H1 (cell line): ENCODE measurements around the gene HYDIN. TPM values are rescaled to one million over a fixed set of nuclear protein-coding genes. Genes with fewer than 3 reads are reported as not detected.

Experiments
- CTCF ChIA-PET: fragments of 300-600 bp; sonication (Branson Sonifier 250); formaldehyde crosslinking; loops from one replicate; lab custom pipeline; 2021; ENCODE audit not compliant: partially characterized antibody; lab: Charles Lee
- POLR2A ChIA-PET: fragments of 300-600 bp; sonication (Branson Sonifier 250); formaldehyde crosslinking; loops from one replicate; lab custom pipeline; 2021; ENCODE audit warnings: inconsistent platforms; ENCODE audit not compliant: partially characterized antibody; lab: Charles Lee
- DNase-seq, 2 experiments: peaks; one replicate each; pipeline versions ENCODE4 v3.0.0 to v3.0.0-alpha.2; 2010 to 2022; ENCODE audit warnings: low spot score in 2 of 2, low read depth in 1 of 2, mixed read lengths in 1 of 2
- FAIRE-seq: peaks from 2 replicates; lab custom pipeline; 2011; peaks lifted over from hg19 to GRCh38; lab: Jason Lieb, UNC
- H2AFZ ChIP-seq: 2 replicates; pipeline ENCODE4 v1.8.1; 2012; ENCODE audit warnings: low read length, inconsistent platforms
- H2AK5ac ChIP-seq: 2 replicates; pipeline ENCODE4 v1.6.1; 2013; ENCODE audit warnings: low read depth, low read length
- H2BK120ac ChIP-seq: replicated peaks from 2 replicates; pipeline ENCODE3; 2013; ENCODE audit warnings: low read depth, low read length, inconsistent platforms
- H2BK12ac ChIP-seq: 2 replicates; pipeline ENCODE4 v1.6.1; 2013; ENCODE audit warnings: low read depth, low read length
- H2BK15ac ChIP-seq: 2 replicates; pipeline ENCODE4 v1.6.1; 2013; ENCODE audit warnings: low read length
- H2BK20ac ChIP-seq: 2 replicates; pipeline ENCODE4 v1.6.1; 2013; ENCODE audit warnings: low read length
- H2BK5ac ChIP-seq: 2 replicates; pipeline ENCODE4 v1.6.1; 2013; ENCODE audit warnings: low read depth, low read length
- H3K14ac ChIP-seq: 2 replicates; pipeline ENCODE4 v1.6.1; 2013; ENCODE audit warnings: inconsistent platforms; ENCODE audit not compliant: insufficient read length
- H3K18ac ChIP-seq: 2 replicates; pipeline ENCODE4 v1.6.1; 2013; ENCODE audit warnings: low read length; ENCODE audit errors: extremely low read depth
- H3K23ac ChIP-seq: 2 replicates; pipeline ENCODE4 v1.6.1; 2013; ENCODE audit warnings: inconsistent platforms; ENCODE audit not compliant: insufficient read length
- H3K23me2 ChIP-seq: 2 replicates; pipeline ENCODE4 v1.6.1; 2013; ENCODE audit warnings: low read depth, low read length
- H3K27ac ChIP-seq: 2 replicates; pipeline ENCODE4 v1.6.1; 2011; ENCODE audit warnings: low read depth, low read length, inconsistent platforms
- H3K27me3 ChIP-seq, 4 experiments: replicated peaks in 1 of 4; 1 replicate in 1 of 4; 2 replicates in 3 of 4; pipeline versions ENCODE4 v1.6.1 to v1.8.1; 2011 to 2013; ENCODE audit warnings: low read length in 3 of 4, mild to moderate bottlenecking in 3 of 4, inconsistent platforms in 2 of 4, mixed read lengths in 2 of 4, moderate library complexity in 1 of 4; ENCODE audit not compliant: control insufficient read depth in 3 of 4, insufficient read depth in 3 of 4; ENCODE audit errors: extremely low read depth in 1 of 4
- H3K36me3 ChIP-seq, 4 experiments: 2 replicates each; pipeline versions ENCODE4 v1.6.1 to v1.8.1; 2011 to 2013; ENCODE audit warnings: mild to moderate bottlenecking in 4 of 4, low read length in 3 of 4, moderate library complexity in 2 of 4, control low read depth in 1 of 4, inconsistent platforms in 1 of 4; ENCODE audit not compliant: insufficient read depth in 4 of 4, control insufficient read depth in 2 of 4
- H3K4ac ChIP-seq: replicated peaks from 2 replicates; pipeline ENCODE3; 2013; ENCODE audit warnings: low read length, low read depth, mixed read lengths, inconsistent platforms; ENCODE audit not compliant: insufficient read length
- H3K4me1 ChIP-seq, 4 experiments: replicated peaks in 1 of 4; 1 replicate in 1 of 4; 2 replicates in 3 of 4; pipeline versions ENCODE4 v1.6.1 to v1.8.1; 2011 to 2013; ENCODE audit warnings: low read length in 3 of 4, inconsistent platforms in 2 of 4, mixed read lengths in 1 of 4; ENCODE audit not compliant: insufficient read depth in 4 of 4, control insufficient read depth in 3 of 4
- H3K4me2 ChIP-seq, 2 experiments: 2 replicates each; pipeline versions ENCODE4 v1.6.1 to v1.8.1; 2011 to 2013; ENCODE audit warnings: low read depth in 2 of 2, low read length in 2 of 2, control low read depth in 1 of 2, inconsistent platforms in 1 of 2, mild to moderate bottlenecking in 1 of 2; ENCODE audit not compliant: insufficient read depth in 1 of 2
- H3K4me3 ChIP-seq, 4 experiments: fragments of 200-600, 300-600 bp in 1 of 4; sonication (generic), shearing (Covaris generic), sonication (Bioruptor Twin) in 1 of 4; 2 replicates each; pipeline versions ENCODE4 v1.5.1 to v1.8.1; 2011 to 2016; ENCODE audit warnings: low read length in 4 of 4, low read depth in 3 of 4, control low read depth in 2 of 4, inconsistent platforms in 2 of 4, mild to moderate bottlenecking in 2 of 4, mixed read lengths in 1 of 4, moderate library complexity in 1 of 4; ENCODE audit not compliant: insufficient read depth in 2 of 4; ENCODE audit errors: extremely low read depth in 1 of 4
- H3K56ac ChIP-seq: replicated peaks from 2 replicates; pipeline ENCODE3; 2013; ENCODE audit warnings: low read depth, mild to moderate bottlenecking, mixed read lengths, low read length, inconsistent platforms; ENCODE audit not compliant: insufficient read length
- H3K79me1 ChIP-seq: 2 replicates; pipeline ENCODE4 v1.6.1; 2013; ENCODE audit warnings: low read depth, low read length, control low read depth
- H3K79me2 ChIP-seq, 2 experiments: 2 replicates each; pipeline versions ENCODE4 v1.6.1 to v1.8.1; 2012 to 2013; ENCODE audit warnings: low read length in 2 of 2, mild to moderate bottlenecking in 2 of 2, inconsistent platforms in 1 of 2; ENCODE audit not compliant: insufficient read depth in 2 of 2, control insufficient read depth in 1 of 2
- H3K9ac ChIP-seq, 4 experiments: replicated peaks in 1 of 4; 1 replicate in 1 of 4; 2 replicates in 3 of 4; pipeline versions ENCODE4 v1.6.1 to v1.8.1; 2011 to 2013; ENCODE audit warnings: low read depth in 3 of 4, low read length in 3 of 4, control low read depth in 2 of 4, mild to moderate bottlenecking in 2 of 4, moderate library complexity in 2 of 4, inconsistent platforms in 1 of 4; ENCODE audit errors: extremely low read depth in 1 of 4
- H3K9me3 ChIP-seq, 2 experiments: 2 replicates each; pipeline versions ENCODE4 v1.6.1 to v1.8.1; 2012 to 2013; ENCODE audit warnings: mild to moderate bottlenecking in 2 of 2, moderate library complexity in 2 of 2, control low read depth in 1 of 2, inconsistent platforms in 1 of 2, low read depth in 1 of 2, low read length in 1 of 2, mixed read lengths in 1 of 2; ENCODE audit not compliant: insufficient read depth in 2 of 2
- H4K20me1 ChIP-seq, 2 experiments: replicated peaks in 1 of 2; 2 replicates each; pipeline versions ENCODE3 to v1.8.1; 2011 to 2013; ENCODE audit warnings: inconsistent platforms in 2 of 2, low read length in 2 of 2, mild to moderate bottlenecking in 1 of 2; ENCODE audit not compliant: insufficient read depth in 2 of 2, control insufficient read depth in 1 of 2
- H4K5ac ChIP-seq: 2 replicates; pipeline ENCODE4 v1.6.1; 2013; ENCODE audit warnings: low read length, low read depth, mixed read lengths, inconsistent platforms; ENCODE audit not compliant: insufficient read length
- H4K8ac ChIP-seq: 2 replicates; pipeline ENCODE4 v1.8.0; 2013; ENCODE audit warnings: mild to moderate bottlenecking, moderate library complexity, low read length, inconsistent platforms; ENCODE audit not compliant: insufficient read depth; ENCODE audit errors: extremely low read depth
- H4K91ac ChIP-seq: replicated peaks from 2 replicates; pipeline ENCODE3; 2013; ENCODE audit warnings: low read length, mixed read lengths, inconsistent platforms; ENCODE audit not compliant: insufficient read length
- CBX8 ChIP-seq: fragments of 300-800, 300-1000 bp; sonication (generic); IDR thresholded peaks from 2 replicates; pipeline ENCODE4 v1.7.1; 2016; ENCODE audit warnings: low read depth, low read length, borderline replicate concordance
- CEBPB ChIP-seq: IDR thresholded peaks from 2 replicates; pipeline ENCODE4 v1.6.1; 2012; ENCODE audit warnings: low read depth, low read length
- CTBP2 ChIP-seq: IDR thresholded peaks from 2 replicates; pipeline ENCODE4 v1.7.0; 2011; ENCODE audit warnings: borderline replicate concordance, mild to moderate bottlenecking, moderate library complexity, mixed read lengths, low read length; ENCODE audit not compliant: insufficient read depth, insufficient read length
- EGR1 ChIP-seq: IDR thresholded peaks from 2 replicates; pipeline ENCODE4 v1.6.1; 2011; ENCODE audit warnings: low read depth, low read length, borderline replicate concordance
- JUN ChIP-seq: IDR thresholded peaks from 2 replicates; pipeline ENCODE4 v1.6.1; 2011; ENCODE audit warnings: low read depth, mild to moderate bottlenecking, improper control_type of control experiment, low read length
- KDM1A ChIP-seq: fragments of 200-600, 300-600 bp; sonication (generic); IDR thresholded peaks from 2 replicates; pipeline ENCODE4 v1.7.1; 2016; ENCODE audit warnings: mild to moderate bottlenecking, low read length, borderline replicate concordance
- RBBP5 ChIP-seq: IDR thresholded peaks from 2 replicates; pipeline ENCODE4 v1.7.1; 2012; ENCODE audit warnings: low read depth, mild to moderate bottlenecking, inconsistent platforms, low read length, moderate library complexity, borderline replicate concordance
- RFX5 ChIP-seq: IDR thresholded peaks from 2 replicates; pipeline ENCODE4 v1.6.1; 2011; ENCODE audit warnings: low read depth, low read length, improper control_type of control experiment, borderline replicate concordance
- RNF2 ChIP-seq: fragments of 200-900, 300-1000 bp; sonication (generic); IDR thresholded peaks from 2 replicates; pipeline ENCODE4 v1.7.1; 2016; ENCODE audit warnings: borderline replicate concordance, low read depth, mild to moderate bottlenecking, antibody characterized with exemption, low read length; ENCODE audit not compliant: poor library complexity, severe bottlenecking; ENCODE audit errors: missing control alignments
- SP2 ChIP-seq: IDR thresholded peaks from 2 replicates; pipeline ENCODE4 v1.6.1; 2012; ENCODE audit warnings: mild to moderate bottlenecking, low read length, inconsistent platforms
- TAF1 ChIP-seq: IDR thresholded peaks from 2 replicates; pipeline ENCODE4 v1.6.1; 2011; ENCODE audit warnings: mild to moderate bottlenecking, low read depth, low read length
- TEAD4 ChIP-seq: IDR thresholded peaks from 2 replicates; pipeline ENCODE4 v1.6.1; 2012; ENCODE audit warnings: low read depth, low read length, inconsistent platforms, mixed read lengths
- YY1 ChIP-seq: IDR thresholded peaks from 2 replicates; pipeline ENCODE4 v1.6.1; 2011; ENCODE audit warnings: low read depth, mild to moderate bottlenecking, low read length
- WGBS, 2 experiments: shearing (Covaris generic) in 1 of 2; methylation state at CpG; one replicate each; pipeline versions ENCODE4 v1.1.6 to v1.1.7; 2013 to 2015; ENCODE audit warnings: low lambda C conversion rate in 2 of 2, mixed read lengths in 2 of 2, inconsistent platforms in 1 of 2, low coverage in 1 of 2, missing lambda C conversion rate in 1 of 2; ENCODE audit not compliant: insufficient replicate concordance in 2 of 2, insufficient coverage in 1 of 2, insufficient read length in 1 of 2; ENCODE audit errors: extremely low coverage in 1 of 2, missing lambda C conversion rate in 1 of 2; 5-methylcytosine and 5-hydroxymethylcytosine counted together
- polyA plus RNA-seq, 7 experiments: library from polyadenylated mRNA; depleted of rRNA in 3 of 7; stranded (reverse) in 5 of 7; unstranded in 2 of 7; fragments of >200 nt in 5 of 7; fragments of 200-250 nt in 2 of 7; gene quantifications; 1 replicate in 5 of 7; 2 replicates in 1 of 7; 4 replicates in 1 of 7; pipeline versions ENCODE4 v1.2.1 to v1.2.3, GENCODE V29; 2011 to 2013; ENCODE audit warnings: missing spikeins in 2 of 7, mixed read lengths in 2 of 7
- total RNA-seq: library from RNA; stranded (reverse); fragmentation: NEBNext Ultra II Directional; extraction: Animal tissue kit (Norgen Biotek cat#: 25700); gene quantifications from 2 replicates; pipeline ENCODE4 v1.2.1, GENCODE V29; 2021

The HYDIN gene
- total and polyA plus RNA-seq, 2 of the 8 experiments (the other 6 are each of a cell fraction or from before 2014, with no cell fraction given), result 1.1 to 1.8 TPM

GRCh38 chr16:70768203-70768580 lies 462.3 kb downstream of the HYDIN start:
- Histone ChIP-seq H3K27ac (no peak overlapping the region), H4K5ac (no peak overlapping the region), H3K36me3 (peaks cover 0 to 4% (median 2%) of the 10 kb centered on the region in 4 experiments; a peak in 4 of 8 replicates), H4K20me1 (peaks cover 0 to 6% of the 10 kb centered on the region in 2 experiments), H4K8ac (no peak overlapping the region), H3K23me2 (no peaks in the 10 kb centered on the region), H3K9ac (no peak overlapping the region), H3K4me3 (no peak overlapping the region), H2AK5ac (no peak overlapping the region), H3K56ac (no peak overlapping the region), H3K18ac (no peak overlapping the region), H2BK20ac (no peak overlapping the region), H2AFZ (no peak overlapping the region), H3K79me2 (no peaks in the 10 kb centered on the region), H3K9me3 (no peaks in the 10 kb centered on the region), H3K27me3 (no peaks in the 10 kb centered on the region), H3K14ac (no peak overlapping the region), H3K4me1 (no peaks in the 10 kb centered on the region), H2BK5ac (no peak overlapping the region), H2BK120ac (no peak overlapping the region), H2BK15ac (no peak overlapping the region), H3K79me1 (no peaks in the 10 kb centered on the region; the same call in 1 of the 2 replicates), H3K23ac (no peak overlapping the region), H3K4ac (no peak overlapping the region), H3K4me2 (no peak overlapping the region), H2BK12ac (no peak overlapping the region), H4K91ac (no peak overlapping the region)
- 100% methylated on average over 5 of the region's 5 CpGs; no CpG with 5 or more reads in 1 of the 2 experiments for WGBS, 2 experiments
- TF ChIP-seq EGR1 (no peak), CEBPB (no peak), CBX8 (no peak), RBBP5 (no peak), JUN (no peak), KDM1A (no peak), RNF2 (no peak), TAF1 (no peak), CTBP2 (no peak), SP2 (no peak), RFX5 (no peak), TEAD4 (no peak), YY1 (no peak)
- DNase-seq (no peak), FAIRE-seq (no peak)
- POLR2A ChIA-PET, result interaction anchor here (0.8 to 2.3 kb wide), 3 partner anchors 15 to 89 kb away, joined by 3 to 5 read pairs (median 3); no protein-coding TSS in a partner anchor
- CTCF ChIA-PET, result interaction anchor here (0.9 to 5.2 kb wide), 5 partner anchors 8 to 106 kb away, joined by 3 to 35 read pairs (median 5); no protein-coding TSS in a partner anchor
